GM23338 (cell line): Measurements from ENCODE around the gene PPP6R1. TPM values are rescaled to one million over a fixed set of nuclear protein-coding genes. Genes with fewer than 3 reads are reported as not detected.

Source experiments
- ATAC-seq: fragments of 200-7000 bp; cut with Tn5 transposase; 3 replicates; pipeline ENCODE4 v1.9.1; 2020
- DNase-seq: peaks from one replicate; pipeline ENCODE4 v3.0.0-alpha.2; 2015; ENCODE audit warnings: low spot score
- H2AFZ ChIP-seq: fragments of 200-600 bp; sonication (generic); 2 replicates; pipeline ENCODE4 v1.8.0; 2016; ENCODE audit warnings: antibody characterized with exemption, mild to moderate bottlenecking, moderate library complexity
- H3F3A ChIP-seq: fragments of 200-600 bp; sonication (generic); replicated peaks from 2 replicates; pipeline ENCODE4 v1.8.0; 2017; ENCODE audit warnings: antibody characterized with exemption, mixed run types, low read depth
- H3K27ac ChIP-seq: fragments of 200-600 bp; sonication (generic); 2 replicates; pipeline ENCODE4 v1.6.1; 2016; ENCODE audit warnings: low read depth
- H3K27me3 ChIP-seq: fragments of 200-600 bp; sonication (generic); 2 replicates; pipeline ENCODE4 v1.8.0; 2016; ENCODE audit warnings: mild to moderate bottlenecking, mixed run types, moderate library complexity; ENCODE audit not compliant: insufficient read depth
- H3K36me3 ChIP-seq: fragments of 200-600 bp; sonication (generic); 2 replicates; pipeline ENCODE4 v1.8.0; 2016; ENCODE audit warnings: mild to moderate bottlenecking; ENCODE audit not compliant: insufficient read depth
- H3K4me1 ChIP-seq: fragments of 200-600 bp; sonication (generic); 2 replicates; pipeline ENCODE4 v1.8.0; 2016; ENCODE audit warnings: mild to moderate bottlenecking, moderate library complexity; ENCODE audit not compliant: insufficient read depth
- H3K4me2 ChIP-seq: fragments of 200-600 bp; sonication (generic); 2 replicates; pipeline ENCODE4 v1.7.1; 2017; ENCODE audit warnings: mixed run types
- H3K4me3 ChIP-seq: fragments of 200-600 bp; sonication (generic); 2 replicates; pipeline ENCODE4 v1.6.1; 2016; ENCODE audit warnings: mixed run types
- H3K79me2 ChIP-seq: fragments of 200-600 bp; sonication (generic); replicated peaks from 2 replicates; pipeline ENCODE4 v1.8.0; 2017; ENCODE audit warnings: mild to moderate bottlenecking; ENCODE audit not compliant: insufficient read depth
- H3K9me2 ChIP-seq: fragments of 200-600 bp; sonication (generic); 2 replicates; pipeline ENCODE4 v1.8.0; 2017; ENCODE audit not compliant: insufficient read depth
- H4K20me1 ChIP-seq: fragments of 200-600 bp; sonication (generic); replicated peaks from 2 replicates; pipeline ENCODE4 v1.8.0; 2017; ENCODE audit warnings: mild to moderate bottlenecking; ENCODE audit not compliant: insufficient read depth
- H3K27ac Mint-ChIP-seq: 2 replicates; pipeline ENCODE4 v1.8.0; 2020; ENCODE audit warnings: inconsistent platforms, mild to moderate bottlenecking, moderate library complexity, mixed read lengths
- H3K27me3 Mint-ChIP-seq: 3 replicates; pipeline ENCODE4 v1.8.0; 2022; ENCODE audit warnings: low read depth, mild to moderate bottlenecking, moderate library complexity, mixed read lengths, inconsistent platforms; ENCODE audit not compliant: insufficient read depth, poor library complexity
- H3K36me3 Mint-ChIP-seq: 3 replicates; pipeline ENCODE4 v1.8.0; 2021; ENCODE audit warnings: low read depth, mild to moderate bottlenecking, inconsistent platforms, moderate library complexity, mixed read lengths
- H3K4me1 Mint-ChIP-seq: 3 replicates; pipeline ENCODE4 v1.8.0; 2020; ENCODE audit warnings: mild to moderate bottlenecking, inconsistent platforms, mixed read lengths
- H3K4me3 Mint-ChIP-seq: 3 replicates; pipeline ENCODE4 v1.8.0; 2021; ENCODE audit warnings: moderate library complexity, mild to moderate bottlenecking, inconsistent platforms, mixed read lengths
- H3K9me3 Mint-ChIP-seq: 3 replicates; pipeline ENCODE4 v1.8.0; 2020; ENCODE audit warnings: moderate library complexity, mild to moderate bottlenecking, inconsistent platforms, mixed read lengths
- CREB1 ChIP-seq: fragments of 250-450 bp; sonication (Bioruptor Pico); IDR thresholded peaks from 2 replicates; pipeline ENCODE4 v1.5.0; 2020; ENCODE audit warnings: low read depth, mild to moderate bottlenecking, moderate library complexity
- ETS1 ChIP-seq: IDR thresholded peaks from 2 replicates; pipeline ENCODE4 v1.6.1; 2016; ENCODE audit warnings: antibody characterized with exemption
- REST ChIP-seq: IDR thresholded peaks from one replicate; pipeline ENCODE4 v1.6.1; 2018; ENCODE audit warnings: antibody characterized with exemption; ENCODE audit not compliant: unreplicated experiment
- ZNF462 ChIP-seq: fragments of 250-450 bp; sonication (Bioruptor Pico); IDR thresholded peaks from 2 replicates; pipeline ENCODE4 v1.5.0; 2020; ENCODE audit warnings: mild to moderate bottlenecking, moderate library complexity
- polyA plus RNA-seq: library from polyadenylated mRNA; unstranded; fragments of >200 nt; fragmentation: Nextera tagmentation; extraction: Ambion mirVana; gene quantifications from 2 replicates; pipeline ENCODE4 v1.2.1, GENCODE V29; 2016
- total RNA-seq: library from RNA; depleted of rRNA; stranded (reverse); fragments of >200 nt; shearing (Covaris generic); gene quantifications from 2 replicates; pipeline ENCODE4 v1.2.3, GENCODE V29; 2014

PPP6R1 gene
- total and polyA plus RNA-seq, 2 experiments from 2014 or later = 22.2 to 70.8 TPM

- TF ChIP-seq ZNF462 (CRISPR knock-in tag) (no peak), REST (no peak), CREB1 (no peak)
These were observed 858 bp upstream of the PPP6R1 start (continued) for GRCh38 chr19:55259540-55260210.

- H3K4me3 Mint-ChIP-seq = peak overlapping the region; percentile 80; the same call in 2 of the 3 replicates
- Histone ChIP-seq H3K9me2 (0 out of 2 replicates have a peak, but pooled peaks cover 4% of the 10 kb centered on the region), H3K27ac (no peak overlapping the region), H3K4me2 (peak overlapping the region; percentile 98), H3K36me3 (no peaks in the 10 kb centered on the region), H4K20me1 (peaks cover 44% of the 10 kb centered on the region), H3F3A (peaks cover 23% of the 10 kb centered on the region), H3K4me3 (peak overlapping the region; percentile 90), H3K79me2 (peaks cover 47% of the 10 kb centered on the region), H3K27me3 (no peaks in the 10 kb centered on the region), H2AFZ (no peak overlapping the region), H3K4me1 (peaks cover 27% of the 10 kb centered on the region)
- no peak overlapping the region for H3K27ac Mint-ChIP-seq
- ATAC-seq (no peak; the same call in 2 of the 3 replicates), DNase-seq (no peak)
- peaks cover 4% of the 10 kb centered on the region; the same call in 2 of the 3 replicates for H3K36me3 Mint-ChIP-seq
- H3K27me3 Mint-ChIP-seq = peaks cover 14% of the 10 kb centered on the region
- peaks cover 56% of the 10 kb centered on the region for H3K4me1 Mint-ChIP-seq
- no peaks in the 10 kb centered on the region; the same call in 2 of the 3 replicates for H3K9me3 Mint-ChIP-seq
- TF ChIP-seq ETS1 = no peak
These were observed 365 bp downstream of the PPP6R1 start for GRCh38 chr19:55258476-55258827.
